ENCODE data around the gene ERAP2. TPM values are rescaled to one million over a fixed set of nuclear protein-coding genes. Genes with fewer than 3 reads are reported as not detected.

Gene ERAP2
- total and polyA plus RNA-seq, 2 of the 13 experiments (the other 11 are each of a cell fraction or from before 2014, with no cell fraction given) = 12.8 to 16.6 TPM

GRCh38 chr5:96935559-96936430 lies 59.5 kb downstream of the ERAP2 start, which contains the start of gene LNPEP (continued):
- TF ChIP-seq GMEB1 (CRISPR knock-in tag; IDR thresholded peaks at IDR 0.05; ENCODE audit: borderline replicate concordance) (peak; percentile 60), ZNF598 (CRISPR knock-in tag; IDR thresholded peaks at IDR 0.05; ENCODE audit: borderline replicate concordance) (no peak), ZNF383 (CRISPR knock-in tag; IDR thresholded peaks at IDR 0.05; ENCODE audit: borderline replicate concordance) (0 out of 2 replicates have a peak, but pooled peaks have one; percentile 48), ZNF558 (CRISPR knock-in tag; IDR thresholded peaks at IDR 0.05; ENCODE audit: borderline replicate concordance) (peak; percentile 65; the same call in 1 of the 2 replicates), TEF (CRISPR knock-in tag; IDR thresholded peaks at IDR 0.05) (no peak), ZNF772 (CRISPR knock-in tag; IDR thresholded peaks at IDR 0.05) (peak; percentile 59; the same call in 1 of the 2 replicates), ZNF180 (CRISPR knock-in tag; IDR thresholded peaks at IDR 0.05; ENCODE audit: borderline replicate concordance, low read depth) (no peak), FUBP1 (CRISPR knock-in tag; IDR thresholded peaks at IDR 0.05; ENCODE audit: borderline replicate concordance) (no peak), ZNF557 (CRISPR knock-in tag; IDR thresholded peaks at IDR 0.05) (no peak), AKAP8 (CRISPR knock-in tag; IDR thresholded peaks at IDR 0.05) (no peak; the same call in 1 of the 2 replicates), SNAPC4 (CRISPR knock-in tag; IDR thresholded peaks at IDR 0.05) (no peak; the same call in 1 of the 2 replicates), ZNF296 (CRISPR knock-in tag; conservative IDR thresholded peaks at IDR 0.05) (no peak; the same call in 1 of the 2 replicates), CHD2 (IDR thresholded peaks at IDR 0.05; ENCODE audit: low read depth, low read length) (no peak), CENPX (CRISPR knock-in tag; IDR thresholded peaks at IDR 0.05) (no peak), ARID3A (IDR thresholded peaks at IDR 0.05; ENCODE audit: low read depth, low read length) (0 out of 2 replicates have a peak, but pooled peaks have one; percentile 6), KMT2B (CRISPR knock-in tag; IDR thresholded peaks at IDR 0.05) (peak; percentile 89), ZMYM2 (CRISPR knock-in tag; IDR thresholded peaks at IDR 0.05) (peak; percentile 36; the same call in 1 of the 2 replicates)

Measured in HepG2 (cell line).